ENCODE results near the gene APOL2. TPM values are rescaled to one million over a fixed set of nuclear protein-coding genes. Genes with fewer than 3 reads are reported as not detected.
A peak's percentile ranks its signal among the peaks of the same experiment; 100 is the strongest.

The APOL2 gene
- polyA plus RNA-seq, 1 donor (not counting 4 experiments of a cell fraction or from before 2014, with no cell fraction given): 8.9 TPM

GRCh38 chr22:36180038-36180880 is 59.1 kb downstream of the APOL2 start:
- no peak overlapping the region for H3K4me2 ChIP-seq (ENCODE audit: control insufficient read depth, extremely low read depth, insufficient read depth, low read depth, low read length)
- no peaks in the 10 kb centered on the region for H3K9me3 ChIP-seq (ENCODE audit: control insufficient read depth, low read depth, low read length)
- peak; percentile 15 for DNase-seq (ENCODE audit: low read depth, low spot score)
- TF ChIP-seq EZH2 (IDR thresholded peaks at IDR 0.05; ENCODE audit: low read length): no peak
- TF ChIP-seq CTCF (optimal IDR thresholded peaks at IDR 0.05 in 1 of 3, IDR thresholded peaks at IDR 0.05 in 1 of 3, conservative IDR thresholded peaks at IDR 0.05 in 1 of 3; ENCODE audit: extremely low read depth in 1 of 3, insufficient read depth in 2 of 3, low read length in 3 of 3): peak; percentile 63 to 88 (median 64)
- H3K9ac ChIP-seq (ENCODE audit: control insufficient read depth, extremely low read depth, insufficient read depth, low read length): no peak overlapping the region
- dilution Hi-C loops (cut with MboI; ENCODE audit: extremely low pct_ligation_motif_present, low sequenced_read_pairs): no loop called here
- H3K27ac ChIP-seq (ENCODE audit: control insufficient read depth, insufficient read depth, low read length): no peak overlapping the region
- H3K9me1 ChIP-seq (ENCODE audit: control insufficient read depth, extremely low read depth, insufficient read depth, low read length): no peaks in the 10 kb centered on the region
- no peak for FAIRE-seq
- no peaks in the 10 kb centered on the region for H3K27me3 ChIP-seq (ENCODE audit: control insufficient read depth, extremely low read depth, insufficient read depth, low read length)
- H3K4me3 ChIP-seq (ENCODE audit: control insufficient read depth in 2 of 3, extremely low read depth in 1 of 3, insufficient read depth in 2 of 3, low read depth in 1 of 3, low read length in 3 of 3): no peak overlapping the region
- H3K79me2 ChIP-seq (ENCODE audit: control insufficient read depth, insufficient read depth, low read length): no peaks in the 10 kb centered on the region
- H3K4me1 ChIP-seq (ENCODE audit: control insufficient read depth, extremely low read depth, insufficient read depth, low read length): no peaks in the 10 kb centered on the region
- H4K20me1 ChIP-seq (ENCODE audit: control insufficient read depth, extremely low read depth, insufficient read depth, low read length): no peaks in the 10 kb centered on the region
- H2AFZ ChIP-seq (ENCODE audit: control insufficient read depth, low read length): no peak overlapping the region
- no peaks in the 10 kb centered on the region for H3K36me3 ChIP-seq (ENCODE audit: control insufficient read depth in 2 of 2, extremely low read depth in 1 of 2, insufficient read depth in 2 of 2, low read length in 2 of 2)

GRCh38 chr22:36177160-36177559 is 62.2 kb downstream of the APOL2 start:
- no peaks in the 10 kb centered on the region for H3K79me2 ChIP-seq (ENCODE audit: control insufficient read depth, insufficient read depth, low read length)
- TF ChIP-seq EZH2 (IDR thresholded peaks at IDR 0.05; ENCODE audit: low read length) (no peak), CTCF (optimal IDR thresholded peaks at IDR 0.05 in 1 of 3, IDR thresholded peaks at IDR 0.05 in 1 of 3, conservative IDR thresholded peaks at IDR 0.05 in 1 of 3; ENCODE audit: extremely low read depth in 1 of 3, insufficient read depth in 2 of 3, low read length in 3 of 3) (no peak)
- no peak for FAIRE-seq

More at GRCh38 chr22:36177160-36177559, 62.2 kb downstream of the APOL2 start:
- Histone ChIP-seq H3K9ac (ENCODE audit: control insufficient read depth, extremely low read depth, insufficient read depth, low read length) (no peak overlapping the region), H3K27me3 (ENCODE audit: control insufficient read depth, extremely low read depth, insufficient read depth, low read length) (no peaks in the 10 kb centered on the region), H3K27ac (ENCODE audit: control insufficient read depth, insufficient read depth, low read length) (no peak overlapping the region), H3K36me3 (ENCODE audit: control insufficient read depth in 2 of 2, extremely low read depth in 1 of 2, insufficient read depth in 2 of 2, low read length in 2 of 2) (no peaks in the 10 kb centered on the region), H2AFZ (ENCODE audit: control insufficient read depth, low read length) (no peak overlapping the region), H3K9me1 (ENCODE audit: control insufficient read depth, extremely low read depth, insufficient read depth, low read length) (no peaks in the 10 kb centered on the region), H3K4me1 (ENCODE audit: control insufficient read depth, extremely low read depth, insufficient read depth, low read length) (no peaks in the 10 kb centered on the region), H4K20me1 (ENCODE audit: control insufficient read depth, extremely low read depth, insufficient read depth, low read length) (no peaks in the 10 kb centered on the region), H3K4me3 (ENCODE audit: control insufficient read depth in 2 of 3, extremely low read depth in 1 of 3, insufficient read depth in 2 of 3, low read depth in 1 of 3, low read length in 3 of 3) (no peak overlapping the region), H3K9me3 (ENCODE audit: control insufficient read depth, low read depth, low read length) (no peaks in the 10 kb centered on the region), H3K4me2 (ENCODE audit: control insufficient read depth, extremely low read depth, insufficient read depth, low read depth, low read length) (no peak overlapping the region)
- dilution Hi-C loops (cut with MboI; ENCODE audit: extremely low pct_ligation_motif_present, low sequenced_read_pairs): no loop called here
- DNase-seq (ENCODE audit: low read depth, low spot score): no peak

Small RNA genes lying within 50 kb of the gene (small RNA-seq; reads per million reads assigned to genes)
- gene MIR6819 (ENCODE audit: insufficient read length in 3 of 3, low read depth in 3 of 3, low replicate concordance in 1 of 3): 0 to 0.33 (median 0.07) reads per million in 3 experiments

Other genes with a start within 250 kb of the APOL2 start
- 95.9 to 125 TPM (median 118 TPM) in 3 replicates for gene RBFOX2, start 210.7 kb downstream of the APOL2 start, polyA plus RNA-seq
- 0.46 to 1.1 TPM (median 0.92 TPM) in 3 replicates for gene APOL3, start 78.8 kb downstream of the APOL2 start, polyA plus RNA-seq
- gene APOL4, start 37.7 kb downstream of the APOL2 start, polyA plus RNA-seq: 0.03 to 0.08 TPM (median 0.04 TPM) in 3 replicates
- 3.0 to 4.1 TPM (median 3.7 TPM) in 3 replicates for gene APOL1, start 13.6 kb upstream of the APOL2 start, polyA plus RNA-seq
- gene MYH9, start 148.4 kb upstream of the APOL2 start, polyA plus RNA-seq: 277 to 489 TPM (median 351 TPM) in 3 replicates
- gene TXN2, start 242.1 kb upstream of the APOL2 start, polyA plus RNA-seq: 92.5 to 99.2 TPM (median 95.9 TPM) in 3 replicates

Data from keratinocyte (primary cell).